Measurements from ENCODE around the gene LRRC3.

Gene LRRC3

GRCh38 chr21:44508711-44509445, 53.6 kb downstream of the LRRC3 start:
- TF ChIP-seq FOXA1 (IDR thresholded peaks at IDR 0.05) = no peak
- TF ChIP-seq FOXM1 (IDR thresholded peaks at IDR 0.05; ENCODE audit: borderline replicate concordance) = no peak
- TF ChIP-seq SP1 (IDR thresholded peaks at IDR 0.05) = no peak
- no peak for TF ChIP-seq NFRKB (IDR thresholded peaks at IDR 0.05)
- TF ChIP-seq BHLHE40 (IDR thresholded peaks at IDR 0.05; ENCODE audit: borderline replicate concordance) = no peak
- TF ChIP-seq L3MBTL2 (conservative IDR thresholded peaks at IDR 0.05) = no peak
- no peak for TF ChIP-seq ELF4 (IDR thresholded peaks at IDR 0.05)
- TF ChIP-seq FOXK2 (IDR thresholded peaks at IDR 0.05) = no peak
- no peak for TF ChIP-seq PKNOX1 (IDR thresholded peaks at IDR 0.05)
- no peak for TF ChIP-seq HDGF (IDR thresholded peaks at IDR 0.05; ENCODE audit: borderline replicate concordance)
- TF ChIP-seq ARNT (IDR thresholded peaks at IDR 0.05) = no peak
- no peak for TF ChIP-seq CTBP1 (IDR thresholded peaks at IDR 0.05; ENCODE audit: borderline replicate concordance)
- TF ChIP-seq TARDBP (IDR thresholded peaks at IDR 0.05) = no peak
- TF ChIP-seq SUZ12 (IDR thresholded peaks at IDR 0.05) = no peak
- no peak for TF ChIP-seq LEF1 (IDR thresholded peaks at IDR 0.05; ENCODE audit: borderline replicate concordance)
- no peak for TF ChIP-seq ZNF384 (IDR thresholded peaks at IDR 0.05)
- no peak for DNase-seq (ENCODE audit: extremely low spot score)
- ChIA-PET CTCF (no interaction called here), POLR2A (no interaction called here)

- CTCF ChIA-PET = interaction anchor here (1.0 to 1.6 kb wide), 3 partner anchors 8 to 233 kb away, joined by 3 to 10 read pairs (median 5); no protein-coding TSS in a partner anchor
- DNase-seq (ENCODE audit: extremely low spot score) = no peak
- TF ChIP-seq SUZ12 (IDR thresholded peaks at IDR 0.05) = no peak
- no peak for TF ChIP-seq FOXM1 (IDR thresholded peaks at IDR 0.05; ENCODE audit: borderline replicate concordance)
- TF ChIP-seq FOXA1 (IDR thresholded peaks at IDR 0.05) = no peak
- no peak for TF ChIP-seq SP1 (IDR thresholded peaks at IDR 0.05)
- TF ChIP-seq CTBP1 (IDR thresholded peaks at IDR 0.05; ENCODE audit: borderline replicate concordance) = no peak
- no peak for TF ChIP-seq BHLHE40 (IDR thresholded peaks at IDR 0.05; ENCODE audit: borderline replicate concordance)
- TF ChIP-seq LEF1 (IDR thresholded peaks at IDR 0.05; ENCODE audit: borderline replicate concordance) = no peak
- TF ChIP-seq ELF4 (IDR thresholded peaks at IDR 0.05) = no peak
- TF ChIP-seq TARDBP (IDR thresholded peaks at IDR 0.05) = no peak
- no peak for TF ChIP-seq ZNF384 (IDR thresholded peaks at IDR 0.05)
- TF ChIP-seq PKNOX1 (IDR thresholded peaks at IDR 0.05) = no peak
- TF ChIP-seq NFRKB (IDR thresholded peaks at IDR 0.05) = no peak
- TF ChIP-seq FOXK2 (IDR thresholded peaks at IDR 0.05) = no peak
- POLR2A ChIA-PET = no interaction called here
Measured at GRCh38 chr21:44509539-44509938, 54.2 kb downstream of the LRRC3 start.

GRCh38 chr21:44510109-44510507, 54.8 kb downstream of the LRRC3 start:
- TF ChIP-seq HDGF (IDR thresholded peaks at IDR 0.05; ENCODE audit: borderline replicate concordance) (no peak), SUZ12 (IDR thresholded peaks at IDR 0.05) (no peak), NFRKB (IDR thresholded peaks at IDR 0.05) (no peak), SP1 (IDR thresholded peaks at IDR 0.05) (no peak), L3MBTL2 (conservative IDR thresholded peaks at IDR 0.05) (no peak), TARDBP (IDR thresholded peaks at IDR 0.05) (no peak), FOXK2 (IDR thresholded peaks at IDR 0.05) (no peak), CTBP1 (IDR thresholded peaks at IDR 0.05; ENCODE audit: borderline replicate concordance) (no peak), ELF4 (IDR thresholded peaks at IDR 0.05) (no peak), FOXA1 (IDR thresholded peaks at IDR 0.05) (no peak), PKNOX1 (IDR thresholded peaks at IDR 0.05) (no peak)
- POLR2A ChIA-PET = no interaction called here
- DNase-seq (ENCODE audit: extremely low spot score) = no peak
- CTCF ChIA-PET = interaction anchor here (1.0 to 1.6 kb wide), 5 partner anchors 8 to 283 kb away, joined by 3 to 10 read pairs (median 5); no protein-coding TSS in a partner anchor

- peak; percentile 89 for DNase-seq (ENCODE audit: extremely low spot score)
- POLR2A ChIA-PET = no interaction called here
- TF ChIP-seq ARNT (IDR thresholded peaks at IDR 0.05) = no peak
- no peak for TF ChIP-seq TARDBP (IDR thresholded peaks at IDR 0.05)
- TF ChIP-seq FOXM1 (IDR thresholded peaks at IDR 0.05; ENCODE audit: borderline replicate concordance) = no peak
- TF ChIP-seq HDGF (IDR thresholded peaks at IDR 0.05; ENCODE audit: borderline replicate concordance) = no peak; the same call in 1 of the 2 replicates
- TF ChIP-seq ZNF384 (IDR thresholded peaks at IDR 0.05) = no peak
- no peak for TF ChIP-seq FOXK2 (IDR thresholded peaks at IDR 0.05)
- TF ChIP-seq ELF4 (IDR thresholded peaks at IDR 0.05) = no peak
- no peak for TF ChIP-seq CTBP1 (IDR thresholded peaks at IDR 0.05; ENCODE audit: borderline replicate concordance)
- no peak for TF ChIP-seq SUZ12 (IDR thresholded peaks at IDR 0.05)
- TF ChIP-seq BHLHE40 (IDR thresholded peaks at IDR 0.05; ENCODE audit: borderline replicate concordance) = no peak
- no peak for TF ChIP-seq NFRKB (IDR thresholded peaks at IDR 0.05)
- TF ChIP-seq L3MBTL2 (conservative IDR thresholded peaks at IDR 0.05) = no peak
- no peak for TF ChIP-seq FOXA1 (IDR thresholded peaks at IDR 0.05)
- CTCF ChIA-PET = interaction anchor here (0.6 to 1.6 kb wide), 8 partner anchors 9 to 283 kb away, joined by 3 to 10 read pairs (median 3); no protein-coding TSS in a partner anchor
Measured at GRCh38 chr21:44510508-44511218, 55.4 kb downstream of the LRRC3 start.

- TF ChIP-seq FOXK2 (IDR thresholded peaks at IDR 0.05) (no peak), BHLHE40 (IDR thresholded peaks at IDR 0.05; ENCODE audit: borderline replicate concordance) (no peak), HDGF (IDR thresholded peaks at IDR 0.05; ENCODE audit: borderline replicate concordance) (no peak)
- POLR2A ChIA-PET = no interaction called here
- DNase-seq (ENCODE audit: extremely low spot score) = no peak
- CTCF ChIA-PET = interaction anchor here (0.6 to 1.6 kb wide), 7 partner anchors 8 to 282 kb away, joined by 3 to 10 read pairs (median 3); no protein-coding TSS in a partner anchor
Measured at GRCh38 chr21:44511219-44511937, 56.1 kb downstream of the LRRC3 start.
